Activated T-cell treated with anti-CD3 and anti-CD28 coated beads for 48 hours (primary cell): ENCODE measurements around the gene ARHGAP26.

Experiments used
- DNase-seq: peaks from one replicate; pipeline ENCODE4 v3.0.0-alpha.2; 2020; ENCODE audit warnings: low read depth

The ARHGAP26 gene

DNA sequence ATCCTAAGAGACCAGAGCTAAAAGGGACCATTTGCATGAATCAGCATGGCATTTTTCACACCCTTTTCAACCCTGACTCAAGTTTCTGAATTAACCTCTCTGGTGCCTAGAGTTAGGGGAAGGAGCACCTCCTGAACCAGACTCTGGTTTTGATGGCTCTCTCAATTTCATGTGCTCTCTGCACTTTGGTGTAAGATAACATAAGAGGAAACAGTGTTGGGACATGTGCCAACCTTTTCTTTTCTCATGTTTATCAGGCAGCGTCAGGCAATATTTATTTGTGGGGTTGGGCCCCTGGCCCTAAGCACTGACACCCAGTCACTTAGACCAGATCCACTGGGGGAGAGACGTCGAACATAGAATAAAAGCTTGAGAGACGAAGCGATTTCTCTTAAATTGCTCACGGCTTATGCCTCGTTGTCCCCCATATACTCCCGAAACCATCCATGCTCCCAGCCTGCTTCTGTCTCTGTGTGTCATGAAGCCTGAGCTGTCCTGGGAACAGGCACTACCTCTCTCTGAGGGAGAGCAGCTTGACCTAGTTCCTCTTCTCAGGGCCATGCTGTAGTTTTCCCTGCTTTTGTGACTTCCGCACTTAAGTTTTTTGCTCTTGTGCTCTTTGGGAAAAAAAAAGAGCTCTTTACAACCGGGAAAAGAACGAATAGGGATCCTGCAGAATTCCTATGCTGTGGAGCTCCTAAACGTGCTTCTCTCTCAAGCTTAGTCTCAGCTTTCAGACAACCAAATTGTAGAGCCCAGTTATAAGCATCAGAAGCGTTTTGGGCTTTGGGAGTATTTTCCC lies 437.6 kb downstream of the ARHGAP26 start:
- DNase-seq: no peak

DNA sequence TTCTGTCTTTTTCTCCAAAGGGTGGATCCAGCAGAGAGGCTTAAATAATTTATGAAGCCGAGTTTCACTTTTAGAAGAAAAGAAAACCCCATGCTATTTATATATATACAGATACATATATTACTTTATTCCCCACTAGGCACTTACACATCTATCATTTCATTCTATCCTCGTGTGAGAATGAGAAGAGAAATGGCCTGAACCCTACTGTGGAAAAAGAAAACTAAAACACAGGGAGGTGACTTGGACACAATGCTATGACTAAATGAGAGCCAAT lies 438.1 kb downstream of the ARHGAP26 start:
- no peak for DNase-seq

DNA sequence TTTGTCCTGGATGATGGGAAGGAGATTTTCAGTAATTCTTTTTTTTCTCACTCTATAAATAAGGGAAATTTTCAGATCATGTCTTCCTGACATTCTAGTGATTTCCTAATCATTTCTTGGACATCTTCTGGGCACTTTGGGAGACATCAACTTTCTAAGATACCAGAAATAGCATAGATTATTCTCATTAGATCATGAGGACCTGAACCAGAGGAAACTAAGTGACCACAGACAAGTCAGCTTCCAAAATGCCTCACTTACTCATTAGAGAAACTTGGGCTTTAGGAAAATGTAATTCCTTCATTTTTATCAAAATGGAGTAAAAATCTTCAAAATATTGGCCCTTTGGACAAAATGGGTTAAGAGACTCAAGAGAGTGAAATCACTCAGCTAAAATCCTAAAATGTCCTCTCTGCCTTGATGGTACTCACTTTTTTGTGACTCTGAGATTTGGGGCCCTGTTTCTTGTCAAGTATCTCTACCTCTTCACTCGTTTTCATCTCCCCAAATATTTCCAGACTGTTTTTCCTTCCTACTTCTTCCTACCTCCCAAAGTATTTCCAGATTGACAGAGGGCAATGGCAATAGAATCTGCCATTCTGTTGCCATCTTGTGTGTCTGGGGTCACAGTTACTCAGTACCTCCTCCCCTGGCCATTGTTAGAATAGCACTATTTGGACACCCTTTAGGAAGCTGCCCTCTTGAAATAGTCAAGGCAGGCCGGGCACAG lies 438.8 kb downstream of the ARHGAP26 start:
- DNase-seq: no peak

DNA sequence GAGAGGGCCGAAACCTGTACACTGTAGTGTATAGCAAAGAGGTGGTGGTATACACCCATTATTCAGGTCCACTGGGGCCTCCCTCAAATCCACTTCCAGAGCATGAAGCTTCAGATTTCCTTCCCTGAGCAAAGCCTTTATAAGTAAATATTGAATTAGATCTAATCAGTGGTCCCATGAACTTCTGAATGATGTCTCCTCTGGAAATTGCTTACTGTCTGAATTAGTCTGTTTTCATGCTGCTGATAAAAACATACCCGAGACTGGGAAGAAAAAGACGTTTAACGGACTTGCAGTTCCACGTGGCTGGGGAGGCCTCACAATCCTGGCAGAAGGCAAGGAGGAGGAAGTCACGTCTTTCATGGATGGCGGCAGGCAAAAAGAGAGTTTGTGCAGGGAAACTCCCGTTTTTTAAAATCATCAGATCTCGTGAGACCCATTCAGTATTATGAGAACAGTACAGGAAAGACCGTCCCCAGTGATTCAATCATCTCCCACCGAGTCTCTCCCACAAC lies 439.8 kb downstream of the ARHGAP26 start:
- DNase-seq: no peak

DNA sequence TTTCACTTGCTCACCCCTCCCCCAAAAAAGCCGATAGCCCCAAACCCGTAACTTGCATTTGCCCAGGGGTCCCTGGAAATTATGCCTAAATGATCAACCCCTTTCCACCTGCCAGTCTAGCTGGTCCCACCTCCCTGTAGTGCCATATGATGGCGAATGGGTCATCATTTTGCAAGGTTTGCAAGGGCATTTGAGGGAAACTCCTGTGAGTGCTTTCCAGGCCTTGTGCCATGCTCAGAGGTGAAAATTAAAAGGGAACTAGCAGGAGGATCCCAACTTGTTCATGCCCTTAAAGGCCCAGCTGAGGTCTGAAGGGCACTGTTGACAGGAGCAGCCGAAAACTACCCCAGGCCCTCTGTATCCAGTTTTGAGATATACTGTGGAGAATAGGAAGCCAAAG lies 440.4 kb downstream of the ARHGAP26 start:
- DNase-seq: no peak

DNA sequence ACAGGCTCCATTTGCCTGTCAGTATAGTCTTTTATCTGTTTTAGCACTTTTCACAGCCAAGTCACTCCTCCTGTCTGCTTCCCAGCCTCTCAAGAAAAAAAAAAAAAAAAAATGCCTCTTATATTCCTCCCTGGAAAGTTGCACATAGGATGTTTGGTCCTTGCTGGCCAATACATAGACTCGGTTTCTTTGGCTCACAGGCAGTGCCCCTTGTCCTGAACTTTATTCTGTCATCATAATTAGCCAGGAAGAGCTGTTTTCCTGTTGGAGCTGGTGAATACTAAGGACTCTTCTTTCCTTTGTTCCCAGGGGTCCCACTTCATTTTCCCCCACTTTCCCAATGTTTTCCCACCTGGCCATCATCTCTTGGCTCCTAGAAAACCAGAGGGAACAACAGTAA lies 442.1 kb downstream of the ARHGAP26 start:
- DNase-seq: no peak

DNA sequence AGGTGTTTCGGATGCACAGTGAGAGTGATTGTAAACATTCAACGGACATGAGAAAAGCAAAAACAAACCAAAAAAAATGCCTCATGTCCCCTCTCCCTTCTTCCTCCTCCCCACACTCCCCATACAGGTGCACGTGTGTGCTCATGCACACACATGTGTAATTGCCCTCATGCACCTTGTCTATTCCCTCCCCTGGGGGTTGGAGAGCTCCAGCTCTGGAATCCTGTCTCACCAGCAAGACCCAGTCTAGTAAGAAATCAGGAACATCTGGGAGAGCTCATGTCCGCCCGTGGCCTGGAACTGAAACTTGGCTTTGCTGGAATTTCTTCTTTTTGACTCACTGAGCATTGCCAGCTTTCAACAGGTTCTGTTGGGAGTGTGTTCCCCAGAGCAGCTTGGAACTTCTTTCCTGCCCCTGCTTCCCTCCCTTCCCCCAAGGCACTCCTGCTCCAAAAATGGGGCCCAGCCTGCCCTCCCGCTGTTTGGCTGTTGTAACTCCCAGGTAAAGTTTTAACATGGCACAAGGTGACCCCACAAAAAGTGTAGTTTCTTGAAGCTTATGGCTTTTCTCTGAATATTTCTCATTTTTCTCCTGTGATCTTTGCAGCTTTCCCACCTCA lies 443.2 kb downstream of the ARHGAP26 start:
- no peak for DNase-seq

DNA sequence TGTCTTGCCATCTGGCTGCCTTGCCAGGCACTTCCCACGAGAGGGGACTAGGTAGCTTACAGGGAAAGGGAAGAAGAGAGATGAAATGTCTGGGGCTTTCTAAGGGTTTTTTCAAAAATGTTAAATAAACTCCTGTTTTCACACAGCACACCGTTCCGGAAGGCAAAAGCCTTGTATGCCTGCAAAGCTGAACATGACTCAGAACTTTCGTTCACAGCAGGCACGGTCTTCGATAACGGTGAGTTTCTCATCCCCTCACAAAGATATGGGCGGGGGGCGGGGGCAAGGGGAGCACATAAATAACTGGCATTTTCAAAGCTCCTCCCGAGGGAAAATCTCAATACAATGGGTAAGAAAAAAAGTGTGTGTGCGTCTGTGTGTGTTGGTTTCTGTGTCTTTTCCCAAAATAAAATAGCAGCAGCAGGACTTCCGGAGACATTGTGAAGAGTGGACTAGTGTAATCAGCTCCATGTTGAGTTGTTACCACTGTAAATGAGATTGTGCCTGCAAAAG lies 443.7 kb downstream of the ARHGAP26 start:
- DNase-seq: no peak

DNA sequence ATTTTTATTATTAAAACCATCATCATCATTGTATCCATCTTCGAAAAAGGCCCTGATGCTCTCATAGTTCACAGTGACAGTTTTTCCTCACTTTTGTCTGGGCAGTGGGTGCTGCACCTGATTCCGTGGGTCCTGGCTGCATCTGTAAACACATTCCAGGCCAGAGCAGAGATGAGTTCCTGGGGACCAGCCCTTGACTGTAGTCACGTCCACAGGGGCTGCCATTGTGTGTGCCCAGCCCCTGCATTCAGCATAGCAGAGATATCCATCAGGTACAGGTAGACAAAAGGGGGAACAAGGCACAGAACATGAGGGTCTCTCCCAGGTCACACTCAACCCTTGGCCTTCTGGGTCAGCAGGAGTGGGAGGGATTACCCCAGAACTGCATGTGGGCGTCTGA lies 444.3 kb downstream of the ARHGAP26 start:
- no peak for DNase-seq

DNA sequence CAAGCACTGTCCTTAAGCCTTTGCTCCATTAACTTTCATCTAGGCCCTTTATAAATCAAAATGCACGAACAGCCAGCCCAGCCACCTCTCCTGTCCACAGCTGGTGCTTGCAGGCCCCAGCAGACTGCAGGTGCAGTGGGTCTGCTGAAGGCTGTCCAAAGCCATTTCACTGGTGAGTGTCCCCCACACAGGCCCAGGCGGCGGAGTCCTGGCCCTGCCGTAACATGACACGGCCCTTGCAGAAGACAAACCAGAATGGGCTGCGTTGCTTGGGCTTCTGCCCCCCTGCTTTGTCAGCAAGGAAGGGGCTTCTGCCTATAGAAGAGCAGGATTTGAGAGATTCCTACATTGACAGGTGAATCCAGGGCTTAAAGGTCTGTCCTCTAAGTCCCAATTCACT lies 444.7 kb downstream of the ARHGAP26 start:
- no peak for DNase-seq

DNA sequence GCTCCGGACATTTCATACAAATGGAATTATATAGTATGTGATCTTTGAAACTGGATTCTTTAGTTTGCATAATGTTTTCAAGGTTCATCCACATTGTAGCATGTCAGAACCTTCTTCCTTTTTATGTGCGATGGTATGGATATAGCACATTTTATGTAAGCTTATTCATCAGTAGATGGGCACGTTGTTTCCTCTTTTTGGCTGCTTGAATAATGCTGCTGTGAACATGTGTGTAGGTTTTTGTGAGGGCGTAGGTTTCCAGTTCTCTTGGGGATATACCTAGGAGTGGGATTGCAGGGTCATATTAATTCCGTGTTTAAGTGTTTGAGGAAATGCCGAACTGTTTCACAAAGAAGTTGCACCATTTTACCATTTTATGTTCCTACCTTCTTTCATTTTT lies 445.5 kb downstream of the ARHGAP26 start:
- DNase-seq: no peak

DNA sequence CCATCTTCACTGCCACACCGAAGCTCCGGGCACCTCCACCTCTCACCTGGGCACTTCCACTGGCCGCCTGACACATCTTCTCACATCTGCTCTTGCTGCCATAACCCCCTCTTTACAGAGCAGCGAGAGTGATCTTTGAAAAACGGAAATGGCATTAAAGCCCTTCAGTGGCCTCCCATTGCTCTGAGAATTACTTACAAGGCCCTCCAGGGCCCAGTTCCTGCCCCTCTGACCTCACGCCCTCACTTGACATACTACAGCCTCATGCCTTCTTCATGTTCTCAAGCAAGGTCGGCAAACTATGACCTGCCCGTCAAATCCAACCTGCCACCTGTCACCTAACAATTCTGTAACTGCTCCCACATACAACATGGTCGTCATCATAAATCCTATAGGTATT lies 446.0 kb downstream of the ARHGAP26 start:
- no peak for DNase-seq

DNA sequence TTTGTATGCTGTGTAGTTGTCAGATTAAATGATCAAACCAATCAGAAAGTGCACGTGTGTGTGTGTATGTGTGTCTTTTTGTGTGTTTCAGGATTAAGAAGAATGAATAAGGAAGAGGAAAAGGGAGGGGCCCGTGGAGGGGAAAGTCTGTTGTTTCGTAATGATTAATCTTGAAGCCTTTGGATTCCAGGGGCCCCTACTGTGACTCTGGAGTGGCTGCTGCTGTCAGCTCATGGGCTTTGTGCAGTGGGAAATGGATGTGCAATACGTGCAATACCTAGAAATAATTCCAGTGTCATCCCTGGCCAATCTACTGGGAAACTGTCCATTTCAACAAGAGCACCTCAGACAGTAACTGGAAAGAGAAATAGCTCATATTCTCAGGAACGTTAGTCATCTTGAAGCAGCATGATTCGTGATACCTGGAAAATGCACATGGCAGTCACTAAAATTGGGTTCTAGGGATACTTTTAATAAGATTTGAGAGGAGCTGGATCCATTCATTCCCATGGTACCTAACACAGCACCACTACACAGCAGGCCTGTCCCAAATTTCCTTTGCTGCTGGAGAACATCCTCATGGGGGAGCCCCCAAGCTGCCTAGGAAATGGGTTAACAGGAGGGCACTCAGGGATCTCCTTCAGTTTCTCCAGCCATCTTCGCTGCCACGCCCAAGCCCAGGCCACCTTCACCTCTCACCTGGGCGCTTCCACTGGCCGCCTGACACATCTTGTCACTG lies 447.1 kb downstream of the ARHGAP26 start:
- no peak for DNase-seq

DNA sequence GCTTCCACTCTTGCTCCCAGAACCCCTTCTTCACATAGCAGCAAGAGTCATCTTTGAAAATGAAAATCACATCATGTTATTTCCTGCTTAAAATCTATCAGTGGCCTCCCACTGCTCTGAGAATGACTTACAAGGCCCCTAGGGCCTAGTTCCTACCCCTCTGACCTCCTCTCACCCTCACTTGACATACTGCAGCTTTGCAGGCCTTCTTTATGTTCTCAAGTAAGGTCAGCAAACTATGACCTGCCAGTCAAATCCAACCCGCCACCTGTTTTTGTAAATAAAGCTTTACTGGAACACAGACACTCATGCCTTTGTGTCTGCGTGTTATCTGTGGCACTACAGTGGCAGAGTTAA lies 447.6 kb downstream of the ARHGAP26 start:
- no peak for DNase-seq

DNA sequence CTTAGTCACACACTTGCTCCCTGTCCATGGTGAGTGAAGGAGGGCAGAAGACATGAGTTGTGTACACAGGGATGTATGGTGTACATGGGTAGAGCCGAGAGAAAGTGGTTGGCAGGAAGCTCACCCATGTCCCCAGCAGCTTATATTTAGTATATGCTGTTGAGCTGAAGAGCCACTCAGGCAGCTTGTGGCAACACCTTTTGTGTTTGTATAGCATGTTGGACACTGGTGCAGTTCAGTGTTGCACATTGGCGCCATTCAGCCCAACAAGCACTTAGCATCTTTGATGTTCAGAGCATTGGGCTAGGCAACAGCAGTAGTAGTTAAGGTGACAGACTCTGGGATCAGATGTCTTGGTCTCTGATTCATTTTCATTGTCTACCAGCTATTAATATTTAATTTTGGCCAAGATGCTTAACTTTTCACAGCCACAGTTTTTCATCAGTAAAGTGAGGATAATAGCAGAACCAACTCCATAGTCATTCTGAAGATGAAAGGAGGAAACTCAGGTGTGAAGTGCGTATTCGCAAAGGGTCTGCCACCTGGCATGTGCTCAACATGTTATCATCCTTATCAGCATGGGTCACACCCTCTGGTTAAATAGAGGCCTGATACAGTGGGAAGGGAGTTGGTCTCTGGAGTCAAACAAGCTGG lies 448.5 kb downstream of the ARHGAP26 start:
- no peak for DNase-seq

DNA sequence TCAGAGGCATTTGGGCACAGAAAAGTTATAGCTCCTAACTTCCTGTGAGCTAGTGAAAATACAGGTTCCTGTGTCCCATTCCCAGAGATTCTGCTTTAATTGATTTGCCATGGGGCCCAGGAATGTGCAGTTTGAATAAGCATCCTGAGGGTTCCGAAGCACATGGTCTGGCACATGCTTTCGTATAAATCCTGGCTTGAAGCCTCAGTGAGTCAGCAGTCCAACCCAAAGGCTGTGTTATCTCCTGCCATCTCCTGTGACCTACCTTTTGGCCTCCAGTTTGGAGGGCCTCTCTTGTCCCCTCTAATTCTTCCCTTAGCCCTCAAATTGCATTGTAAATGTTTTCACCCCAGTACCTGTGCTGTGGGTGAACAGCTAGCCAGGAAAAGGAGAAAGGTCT lies 449.5 kb downstream of the ARHGAP26 start:
- DNase-seq: no peak

DNA sequence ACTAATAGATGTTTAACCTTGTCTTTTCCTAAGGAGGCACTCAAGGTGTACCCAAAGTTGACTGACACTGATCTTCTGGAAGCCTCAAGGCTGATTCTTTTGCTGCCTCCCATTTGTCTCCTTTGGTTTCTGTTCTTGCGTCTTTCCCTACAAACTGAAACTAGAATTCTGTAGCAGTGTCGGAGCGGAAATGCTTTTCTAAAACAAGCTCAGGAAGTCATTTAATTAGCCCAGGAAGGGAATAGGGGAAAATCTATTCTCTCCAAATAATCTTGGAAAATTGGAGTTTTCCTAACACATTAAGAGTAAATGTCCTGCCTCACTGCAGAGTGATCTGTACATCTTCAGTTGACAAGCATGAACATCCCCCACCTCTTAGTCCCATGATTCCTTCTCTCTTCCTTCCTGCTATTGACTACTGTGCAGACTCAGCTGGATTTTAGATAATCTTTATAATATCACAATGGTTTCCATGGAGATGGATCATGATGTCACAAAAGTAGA lies 450.6 kb downstream of the ARHGAP26 start:
- no peak for DNase-seq

DNA sequence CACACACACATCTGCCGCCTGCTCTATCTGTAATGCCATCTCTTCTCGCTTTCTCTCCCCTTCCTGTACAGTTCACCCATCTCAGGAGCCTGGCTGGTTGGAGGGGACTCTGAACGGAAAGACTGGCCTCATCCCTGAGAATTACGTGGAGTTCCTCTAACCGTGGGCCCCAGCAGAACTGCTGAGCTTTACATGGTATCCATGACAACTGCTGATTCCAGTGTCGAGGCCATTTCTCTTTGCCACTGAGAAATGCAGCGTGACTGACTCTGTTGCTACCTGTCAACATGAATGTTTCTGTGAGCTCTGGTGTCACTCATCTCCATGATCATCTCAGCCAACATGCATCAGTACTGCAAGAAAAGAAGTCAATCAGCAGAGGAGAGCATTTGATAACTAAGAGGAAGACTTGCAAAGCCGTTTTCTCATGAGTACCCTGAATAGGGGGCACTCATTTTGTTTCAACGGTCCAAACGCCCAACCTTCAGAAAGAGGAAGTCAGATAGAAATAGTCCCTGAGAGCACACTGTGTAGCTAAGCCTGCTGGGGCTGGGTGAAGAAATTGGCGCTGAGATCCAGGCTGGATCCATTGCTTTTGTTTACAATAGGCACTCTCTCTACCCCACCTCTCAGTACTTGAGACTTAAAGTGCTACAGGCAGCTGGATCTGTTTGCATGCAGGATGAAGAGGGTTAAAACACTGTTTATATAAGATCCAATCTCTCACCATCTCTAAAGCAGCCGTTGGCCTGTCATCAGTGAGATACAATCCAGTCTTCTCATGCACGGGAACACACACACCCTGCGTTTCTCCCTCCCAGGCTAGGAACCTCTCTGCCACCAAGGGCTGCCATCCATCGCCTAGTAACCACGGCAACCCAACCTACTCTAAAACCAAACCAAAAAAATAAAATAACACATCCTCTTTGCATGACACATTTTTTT lies 452.4 kb downstream of the ARHGAP26 start:
- no peak for DNase-seq

DNA sequence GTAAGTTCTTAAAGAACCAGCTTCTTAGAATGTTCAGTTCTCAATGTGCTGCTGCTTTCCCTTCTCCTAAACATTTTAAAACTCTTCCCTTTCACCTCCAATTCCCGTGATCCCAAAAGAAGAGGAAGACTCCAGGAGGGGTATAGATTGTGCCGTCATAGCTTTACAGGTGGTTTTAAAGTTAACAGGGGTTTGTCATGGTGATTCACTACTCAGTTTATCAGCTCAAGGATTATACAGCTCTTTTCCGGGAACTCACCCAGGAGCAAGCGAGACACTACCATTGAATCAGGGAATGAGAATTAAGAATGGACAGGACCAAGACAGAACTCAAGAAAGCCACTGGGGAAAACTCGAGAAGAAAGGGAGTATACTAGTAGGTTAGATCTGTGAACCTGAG lies 454.5 kb downstream of the ARHGAP26 start:
- no peak for DNase-seq

DNA sequence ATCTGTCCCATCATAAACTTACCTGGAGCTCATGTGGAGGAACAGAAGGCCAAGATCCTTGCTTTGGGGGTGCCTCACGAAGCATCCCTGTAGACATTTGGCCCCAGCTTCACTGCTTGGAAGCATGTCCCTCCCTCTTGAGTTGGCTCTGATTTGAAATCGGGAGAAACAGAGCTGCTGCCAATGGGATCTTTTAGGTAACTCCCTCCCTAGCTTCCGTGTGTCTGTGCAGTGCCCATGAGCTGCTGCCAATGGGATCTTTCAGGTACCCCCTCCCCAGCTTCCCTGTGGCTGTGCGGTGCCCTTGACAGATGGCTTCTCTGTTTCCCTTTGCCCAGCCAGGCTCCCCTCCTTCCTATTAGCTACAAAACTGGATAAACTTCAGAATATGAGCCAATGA lies 455.3 kb downstream of the ARHGAP26 start:
- no peak for DNase-seq

DNA sequence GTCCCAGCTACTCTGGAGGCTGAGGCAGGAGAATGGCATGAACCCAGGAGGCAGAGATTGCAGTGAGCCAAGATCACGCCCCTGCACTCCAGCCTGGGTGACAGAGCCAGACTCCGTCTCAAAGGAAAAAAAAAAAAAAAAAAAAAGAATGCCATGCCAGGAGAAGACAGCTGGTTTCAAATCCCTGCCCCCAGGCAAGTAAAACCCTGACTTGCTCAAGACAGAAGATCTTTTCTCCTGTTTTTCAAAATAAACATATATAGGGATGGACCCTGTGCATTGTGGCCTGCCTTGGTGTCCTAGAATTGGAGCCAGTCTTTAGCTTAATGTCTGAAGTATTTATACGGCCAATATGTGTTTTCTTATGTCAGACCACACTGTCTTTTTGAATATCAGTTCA lies 456.2 kb downstream of the ARHGAP26 start:
- no peak for DNase-seq
